ENCODE data around the gene TAP2. TPM values are rescaled to one million over a fixed set of nuclear protein-coding genes. Genes with fewer than 3 reads are reported as not detected.
"Not testable (repeated sequence)": the region's sequence is repeated elsewhere in the genome, so short reads cannot be mapped to it uniquely, and the experiment has no call there.

TAP2 gene
- 10 to 100 TPM; 14.7 to 19.6 (median 16.6) TPM for polyA plus RNA-seq (ENCODE audit: insufficient read depth in 1 of 5, insufficient read length in 5 of 5, low replicate concordance in 1 of 5)
- long read RNA-seq, donor 1, full-length matches to known transcripts: 4 of 4 reads
- long read RNA-seq, donor 1, partial matches to known transcripts: 0 of 4 reads
- long read RNA-seq, donor 1, other reads (novel, unspliced or antisense): 0 of 4 reads
- long read RNA-seq, donor 2, full-length matches to known transcripts: 3 of 3 reads
- long read RNA-seq, donor 2, partial matches to known transcripts: 0 of 3 reads
- long read RNA-seq, donor 2, other reads (novel, unspliced or antisense): 0 of 3 reads
- long read RNA-seq, donor 3, full-length matches to known transcripts: 5 of 5 reads
- long read RNA-seq, donor 3, partial matches to known transcripts: 0 of 5 reads
- long read RNA-seq, donor 3, other reads (novel, unspliced or antisense): 0 of 5 reads
- long read RNA-seq, donor 4, full-length matches to known transcripts: 2 of 2 reads
- long read RNA-seq, donor 4, partial matches to known transcripts: 0 of 2 reads
- long read RNA-seq, donor 4, other reads (novel, unspliced or antisense): 0 of 2 reads
- long read RNA-seq, donor 5, full-length matches to known transcripts: 5 of 5 reads
- long read RNA-seq, donor 5, partial matches to known transcripts: 0 of 5 reads
- long read RNA-seq, donor 5, other reads (novel, unspliced or antisense): 0 of 5 reads
- long read RNA-seq, donor 6, full-length matches to known transcripts: 3 of 3 reads
- long read RNA-seq, donor 6, partial matches to known transcripts: 0 of 3 reads
- long read RNA-seq, donor 6, other reads (novel, unspliced or antisense): 0 of 3 reads
- long read RNA-seq, donor 7, full-length matches to known transcripts: 2 of 2 reads
- long read RNA-seq, donor 7, partial matches to known transcripts: 0 of 2 reads
- long read RNA-seq, donor 7, other reads (novel, unspliced or antisense): 0 of 2 reads
- long read RNA-seq, donor 8: 0 reads

DNA sequence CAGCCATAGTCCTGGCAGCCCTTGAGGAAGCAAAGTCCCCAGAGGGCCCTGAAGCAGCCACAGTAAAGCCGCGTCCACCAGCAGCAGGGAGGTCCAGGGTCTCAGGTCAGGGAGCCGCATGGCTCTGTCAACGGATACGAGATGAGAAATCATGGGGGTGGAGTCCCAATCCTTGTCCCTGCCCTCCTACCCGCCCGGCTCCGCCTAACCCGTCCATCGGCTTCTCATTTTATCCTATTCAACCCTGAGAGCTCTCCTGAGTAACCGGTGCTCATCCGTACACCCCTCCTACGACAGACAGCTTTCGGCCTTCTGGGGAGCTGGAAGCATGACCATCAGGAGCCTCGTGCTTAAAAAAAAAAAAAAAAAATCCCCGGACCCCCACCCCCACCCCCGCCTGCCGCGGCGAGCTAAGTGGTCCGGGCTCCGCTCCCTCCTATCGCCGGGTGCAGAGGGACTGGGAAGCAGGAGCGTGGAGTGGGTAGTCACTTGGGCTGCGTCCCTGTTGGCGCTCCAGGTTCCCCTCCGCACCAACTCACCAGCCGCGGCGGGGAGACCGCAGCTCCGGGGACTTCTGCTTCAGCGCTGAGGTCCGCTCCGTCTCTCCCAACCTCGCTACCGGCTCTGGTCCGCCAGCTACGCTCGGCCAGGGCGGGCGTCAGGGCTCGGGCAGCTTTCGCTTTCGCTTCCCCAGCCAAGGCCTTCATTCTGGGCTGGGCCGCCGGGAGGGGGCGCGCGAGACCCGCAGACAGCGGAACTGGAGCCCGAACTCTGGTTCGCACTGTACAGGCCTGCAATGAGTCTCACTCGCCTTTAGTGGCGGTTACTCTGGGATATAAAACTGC, at the start of gene TAP2:
Gene TAP2, minus strand, starts transcription at position 626 of the 845 bp plus-strand sequence. Its CDS starts 506 bp downstream, at position 120.
- peak; percentile 93 to 94 for DNase-seq

- no peak for DNase-seq
Measured at GRCh38 chr6:32887616-32888015, 49.1 kb upstream of the TAP2 start.

DNA sequence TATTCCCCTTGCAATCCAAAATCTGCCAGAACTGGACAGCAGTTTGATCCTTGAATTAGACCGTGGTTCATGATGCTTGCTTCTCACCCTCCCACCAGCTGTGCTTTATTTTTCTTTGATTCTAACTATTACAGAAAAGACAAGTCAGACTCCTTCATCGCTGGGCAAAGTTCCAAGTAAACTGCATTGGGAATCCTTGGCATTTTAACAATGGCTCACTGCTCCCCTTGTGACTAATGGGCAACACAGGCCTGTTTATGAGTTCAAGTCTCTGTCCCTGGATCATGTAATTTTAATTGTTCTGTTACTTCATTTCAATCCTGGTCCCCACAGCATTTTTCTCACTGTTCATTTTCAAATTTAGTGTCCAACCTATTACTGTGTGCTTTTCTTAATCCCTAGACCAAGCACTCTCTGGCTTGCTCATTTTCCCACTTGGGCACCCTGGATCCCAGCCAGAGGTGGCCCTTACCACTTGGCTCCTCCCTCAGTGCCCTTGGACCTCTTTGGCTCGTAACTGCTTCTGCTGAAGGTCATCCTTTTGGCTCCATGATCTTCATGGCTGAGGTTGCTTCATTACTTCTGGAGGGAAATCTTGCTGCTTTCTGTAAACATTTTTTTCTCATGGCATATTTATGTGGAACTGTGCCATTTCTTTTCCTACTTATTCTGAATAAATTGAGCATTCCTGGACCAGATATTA, 48.3 kb upstream of the TAP2 start:
- DNase-seq: no peak

DNA sequence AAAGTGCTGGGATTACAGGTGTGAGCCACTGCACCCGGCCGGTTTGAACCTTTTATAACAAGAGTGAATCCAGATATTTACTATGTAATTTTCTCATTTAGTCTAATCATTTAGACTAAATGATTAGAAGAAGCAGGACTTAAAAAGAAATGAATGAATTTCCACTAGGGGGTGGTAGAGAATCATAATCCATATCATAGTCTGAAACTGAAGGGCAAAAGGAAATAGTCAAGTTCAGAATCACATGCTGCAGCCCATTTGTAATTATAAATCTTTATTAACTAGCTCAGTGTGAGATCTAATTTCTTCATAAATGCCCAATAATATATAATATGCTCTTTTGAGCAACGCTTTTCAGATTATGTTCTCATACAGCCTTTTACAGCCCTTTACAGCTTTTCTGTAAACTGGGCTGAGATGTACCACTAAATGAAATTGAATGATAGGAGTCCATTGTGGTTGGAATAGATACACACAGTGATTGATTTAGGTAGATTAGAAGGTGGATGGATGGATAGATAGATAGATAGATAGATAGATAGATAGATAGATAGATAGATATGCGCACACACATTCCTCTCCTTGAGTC, 47.3 kb upstream of the TAP2 start:
- peak; percentile 47 to 60 for DNase-seq

DNA sequence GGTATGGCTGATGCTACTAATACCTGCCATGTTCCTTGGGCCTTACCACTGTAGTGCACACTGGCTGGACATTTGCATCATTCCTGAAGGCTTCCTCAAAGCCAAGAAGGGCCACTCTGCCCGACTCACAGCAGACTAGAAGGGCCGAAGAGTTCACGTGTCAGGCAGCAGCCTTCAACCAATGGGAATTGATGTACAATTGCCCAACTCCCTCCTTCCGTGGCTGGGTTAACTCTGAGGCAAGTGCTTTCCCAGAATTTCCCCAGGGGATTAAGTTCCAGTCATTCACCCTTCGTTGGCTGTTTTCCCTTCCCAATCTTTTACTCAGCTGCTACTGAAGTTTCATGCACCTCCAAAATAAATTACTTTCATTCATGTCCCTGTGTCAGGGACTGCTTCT, 45.2 kb upstream of the TAP2 start:
- DNase-seq: no peak

DNA sequence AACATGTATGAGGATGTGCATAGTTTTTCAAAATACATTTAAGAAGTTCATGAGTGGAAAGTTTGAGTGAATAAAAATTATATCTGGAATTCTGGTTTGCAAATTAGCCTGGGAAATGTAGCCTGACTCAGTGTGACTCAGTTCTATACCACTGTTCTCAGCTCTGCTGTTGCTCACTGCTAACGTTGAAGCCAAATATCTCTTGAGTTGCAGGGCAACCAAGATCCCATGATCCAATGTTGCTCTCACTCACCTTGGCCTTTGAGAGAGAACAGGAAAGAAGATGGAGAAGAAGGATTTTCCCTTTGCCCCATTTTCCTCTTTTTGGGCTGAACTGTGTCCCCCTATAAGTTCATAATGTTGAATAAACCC, 44.3 kb upstream of the TAP2 start:
- no peak for DNase-seq

DNA sequence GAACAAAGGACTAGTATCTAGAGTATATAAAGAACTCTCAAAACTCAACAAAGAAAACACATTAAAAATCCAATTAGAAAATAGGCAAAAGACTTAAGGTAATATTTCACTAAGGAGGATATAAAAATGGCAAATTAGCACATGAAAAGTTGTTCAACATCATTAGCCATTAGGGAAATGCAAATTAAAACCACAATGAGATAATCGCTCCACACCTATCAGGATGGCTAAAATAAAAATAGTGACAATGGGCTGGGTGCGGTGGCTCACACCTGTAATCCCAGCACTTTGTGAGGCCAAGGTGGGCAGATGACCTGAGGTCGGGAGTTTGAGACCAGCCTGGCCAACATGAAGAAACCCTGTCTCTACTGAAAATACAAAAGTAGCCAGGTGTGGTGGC, 42.4 kb upstream of the TAP2 start:
- DNase-seq: not testable (repeated sequence)

DNA sequence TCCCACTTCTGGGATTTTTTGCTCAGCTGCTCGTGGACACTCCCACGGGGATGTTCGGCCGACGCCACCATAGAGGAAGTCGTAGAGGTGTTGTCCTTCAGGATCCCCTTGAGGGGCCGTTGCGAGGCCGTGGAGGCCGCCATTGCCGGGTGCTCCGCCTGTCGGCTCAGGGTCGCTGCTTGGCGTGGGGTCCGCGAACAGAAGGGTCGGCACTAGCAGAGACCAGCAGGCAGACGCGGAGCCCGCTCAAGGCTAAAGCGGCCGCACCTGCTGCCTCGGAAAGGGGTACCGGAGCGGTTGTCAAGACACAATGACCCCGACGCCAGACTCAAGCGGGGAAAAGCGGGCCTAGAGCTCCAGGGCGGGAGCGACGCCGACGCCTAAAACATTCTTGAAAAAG, 41.2 kb upstream of the TAP2 start:
- DNase-seq: no peak

DNA sequence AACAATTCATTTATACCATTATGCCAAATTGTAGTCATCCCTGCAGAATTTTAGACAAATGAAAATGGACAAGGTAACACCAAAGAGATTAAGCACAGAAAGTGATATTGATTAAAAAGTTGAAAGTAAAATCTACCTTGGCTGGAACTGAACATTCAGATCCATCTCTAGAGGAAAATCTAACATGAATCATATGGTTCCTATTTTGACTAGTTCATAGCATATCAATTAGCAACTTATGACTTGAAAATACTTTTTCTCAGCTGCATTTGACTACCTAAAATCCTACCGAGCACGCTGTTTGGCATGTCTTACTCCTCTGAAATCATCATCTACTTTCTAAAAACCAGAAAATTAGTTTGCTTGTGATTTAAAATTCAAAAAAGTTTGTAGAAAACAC, 38.1 kb upstream of the TAP2 start:
- DNase-seq: no peak

DNA sequence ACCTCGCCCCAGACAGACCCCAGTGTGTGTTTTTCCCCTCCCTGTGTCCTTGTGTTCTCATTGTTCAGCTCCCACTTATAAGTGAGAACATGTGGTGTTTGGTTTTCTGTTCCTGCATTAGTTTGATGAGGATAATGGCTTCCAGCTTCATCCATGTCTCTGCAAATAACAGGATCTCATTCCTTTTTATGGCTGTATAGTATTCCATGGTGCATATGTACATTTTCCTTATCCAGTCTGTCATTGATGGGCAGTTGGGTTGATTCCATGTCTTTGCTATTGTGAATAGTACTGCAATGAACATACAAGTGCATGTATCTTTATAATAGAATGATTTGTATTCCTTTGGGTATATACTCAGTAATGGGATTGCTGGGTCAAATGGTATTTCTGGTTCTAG, 35.4 kb upstream of the TAP2 start:
- not testable (repeated sequence) for DNase-seq

GRCh38 chr6:32868257-32868788, 29.8 kb upstream of the TAP2 start:
- peak; percentile 76 to 79 for DNase-seq

DNA sequence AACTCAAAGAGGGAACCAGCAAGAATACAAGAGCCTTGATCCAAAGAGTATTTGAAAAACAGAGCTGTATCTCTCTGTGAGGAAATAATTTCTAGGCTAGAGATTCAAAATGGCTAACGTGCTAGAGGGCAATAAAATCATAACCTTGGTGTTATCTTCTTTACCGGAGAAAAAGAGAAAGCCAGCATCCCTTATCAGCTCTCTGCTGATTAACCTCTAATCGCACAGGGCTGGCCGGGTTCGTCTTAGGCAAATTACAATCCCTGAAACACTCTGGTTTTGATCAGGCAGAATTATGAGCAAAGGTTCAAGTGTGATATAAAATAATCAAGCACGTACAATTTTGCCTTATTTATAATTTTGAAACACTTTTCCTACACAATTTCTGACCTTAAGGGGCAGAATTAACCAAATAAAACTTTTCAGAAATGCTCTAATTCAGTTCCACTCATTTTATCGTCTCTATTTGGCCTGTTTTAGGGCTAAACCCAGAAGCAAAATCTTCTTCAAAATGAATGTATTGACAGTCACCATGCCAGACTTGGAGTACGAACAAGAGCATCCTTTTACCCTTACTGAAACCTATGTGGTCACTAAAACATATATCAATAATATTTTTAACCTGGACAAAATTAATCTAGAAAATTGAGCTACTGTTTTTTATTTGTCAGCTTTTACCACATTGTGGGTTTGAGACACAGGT, 29.2 kb upstream of the TAP2 start:
- no peak for DNase-seq

- DNase-seq: no peak
Measured at GRCh38 chr6:32867022-32867477, 28.5 kb upstream of the TAP2 start.

- DNase-seq: no peak
Measured at GRCh38 chr6:32865724-32866443, 27.3 kb upstream of the TAP2 start.

DNA sequence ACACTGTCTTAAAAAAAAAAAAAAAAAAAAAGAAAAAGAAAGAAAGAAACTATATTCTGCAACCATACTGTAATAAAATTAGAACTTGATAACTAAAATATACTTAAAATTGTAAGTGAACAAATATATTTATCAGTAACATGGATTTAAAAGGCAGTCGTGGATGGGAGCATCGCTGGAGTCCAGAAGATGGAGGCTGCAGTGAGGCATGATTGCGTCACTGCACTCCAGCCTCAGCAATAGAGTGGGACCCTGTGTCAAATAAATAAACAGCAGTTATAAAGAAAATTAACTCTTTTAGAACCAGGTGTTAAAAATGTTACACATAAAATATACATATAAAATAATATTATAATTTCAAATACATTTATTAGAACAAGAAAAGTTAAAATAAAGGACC, 24.2 kb upstream of the TAP2 start:
- DNase-seq: no peak

DNA sequence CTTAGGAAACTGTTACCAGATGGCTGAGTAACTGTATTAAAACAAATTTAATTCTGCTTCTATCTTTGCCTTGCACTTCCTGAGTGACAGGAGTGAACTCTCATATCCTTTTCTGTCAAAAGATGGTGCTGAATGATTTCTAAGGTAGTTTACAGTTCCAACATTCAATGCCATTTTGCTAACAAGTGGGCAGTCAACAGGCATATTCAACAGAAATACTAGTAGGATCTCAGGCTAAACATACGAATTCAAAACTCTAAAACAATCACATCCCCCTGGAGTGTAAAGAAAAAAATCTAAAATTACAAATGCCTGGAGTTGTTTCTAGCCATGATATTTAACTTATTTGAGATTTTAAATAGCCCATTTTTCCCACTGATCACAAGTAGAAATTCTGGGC, 22.1 kb upstream of the TAP2 start:
- no peak for DNase-seq

DNA sequence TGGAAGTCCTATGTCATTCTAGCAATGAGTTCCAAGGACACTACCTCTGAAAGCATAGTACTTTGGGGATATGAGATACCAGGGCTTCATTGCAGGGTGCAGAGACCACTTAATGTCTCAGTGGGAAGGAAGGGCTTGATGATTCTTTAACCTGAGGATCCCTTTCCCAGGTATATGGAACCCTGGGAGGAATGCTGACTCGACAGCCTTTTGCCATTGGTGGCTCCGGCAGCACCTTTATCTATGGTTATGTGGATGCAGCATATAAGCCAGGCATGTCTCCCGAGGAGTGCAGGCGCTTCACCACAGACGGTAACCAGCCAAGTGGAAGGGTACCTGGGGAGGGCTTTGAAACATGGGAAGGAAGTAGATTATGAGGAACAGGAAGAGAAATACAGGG, 19.7 kb upstream of the TAP2 start:
- no peak for DNase-seq

- no peak for DNase-seq
Measured at GRCh38 chr6:32857156-32857891, 18.8 kb upstream of the TAP2 start.

All from right lung (tissue), 10 donors.